Esophagus (tissue), 2 donors: Measurements from ENCODE around the gene CHCHD3. TPM values are rescaled to one million over a fixed set of nuclear protein-coding genes. Genes with fewer than 3 reads are reported as not detected.
"Not testable (repeated sequence)": the region's sequence is repeated elsewhere in the genome, so short reads cannot be mapped to it uniquely, and the experiment has no call there.

Source experiments
- H3K27ac ChIP-seq, 2 donors: one replicate each; pipeline ENCODE4 v1.5.1; 2013; ENCODE audit warnings: low read depth in 2 of 2, mild to moderate bottlenecking in 2 of 2, inconsistent platforms in 1 of 2, low read length in 1 of 2, moderate library complexity in 1 of 2
- H3K27me3 ChIP-seq, 2 donors: one replicate each; pipeline ENCODE4 v1.6.1; 2013; ENCODE audit warnings: low read length in 2 of 2, control low read depth in 1 of 2, mild to moderate bottlenecking in 1 of 2; ENCODE audit not compliant: insufficient read depth in 2 of 2, control insufficient read depth in 1 of 2
- H3K36me3 ChIP-seq, 2 donors: one replicate each; pipeline ENCODE4 v1.6.1; 2013; ENCODE audit warnings: low read length in 1 of 2; ENCODE audit not compliant: control insufficient read depth in 2 of 2, insufficient read depth in 2 of 2
- H3K4me1 ChIP-seq, 2 donors: one replicate each; pipeline ENCODE4 v1.6.1; 2013; ENCODE audit warnings: low read length in 1 of 2; ENCODE audit not compliant: control insufficient read depth in 2 of 2, insufficient read depth in 2 of 2
- H3K4me3 ChIP-seq, 2 donors: one replicate each; pipeline ENCODE4 v1.5.1; 2013; ENCODE audit warnings: low read length in 2 of 2, mild to moderate bottlenecking in 2 of 2, low read depth in 1 of 2, moderate library complexity in 1 of 2
- H3K9me3 ChIP-seq, 2 donors: one replicate each; pipeline ENCODE4 v1.6.1; 2013; ENCODE audit warnings: mild to moderate bottlenecking in 2 of 2, low read depth in 1 of 2, low read length in 1 of 2, moderate library complexity in 1 of 2; ENCODE audit not compliant: control insufficient read depth in 2 of 2, insufficient read depth in 1 of 2
- WGBS, 2 donors: extraction: QIAGEN DNeasy Blood & Tissue Kit; methylation state at CpG; one replicate each; pipeline ENCODE4 v1.1.7; 2013; 5-methylcytosine and 5-hydroxymethylcytosine counted together
- polyA plus RNA-seq, 2 donors: library from polyadenylated mRNA; stranded (reverse); fragments of 200-250 nt; gene quantifications; one replicate each; pipeline ENCODE4 v1.2.3, GENCODE V29; 2013
- donor health status: healthy with polysubstance abuse.
- donor health status: Bipolar disorder and iron deficiency.

Gene CHCHD3
- polyA plus RNA-seq, 2 donors = 7.4 to 29.0 TPM

DNA sequence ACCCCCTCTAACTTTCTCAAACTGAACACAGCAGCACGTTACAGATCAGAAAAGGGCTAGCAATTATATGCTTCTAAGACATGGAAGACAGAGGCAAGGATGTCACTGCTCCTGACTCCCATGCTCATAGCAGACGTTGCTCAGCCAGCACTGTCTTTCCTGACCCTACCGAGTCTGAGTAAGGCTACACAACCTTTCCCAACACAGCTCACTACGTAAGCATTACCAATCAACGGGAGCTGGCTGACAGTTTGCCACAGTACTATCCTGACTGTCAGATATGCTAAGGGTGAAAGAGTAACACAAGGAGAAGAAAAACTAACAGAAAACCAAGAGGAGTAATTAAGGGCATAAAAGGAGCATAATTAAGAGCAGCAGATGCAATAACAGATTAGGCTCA is 171.2 kb downstream of the CHCHD3 start:
- H3K9me3 ChIP-seq = no peaks in the 10 kb centered on the region
- no peaks in the 10 kb centered on the region for H3K27me3 ChIP-seq
- H3K4me3 ChIP-seq = no peak overlapping the region
- H3K36me3 ChIP-seq = peaks cover 3 to 4% of the 10 kb centered on the region in 2 donors
- WGBS, 2 donors = 93 to 94% methylated on average over 5 of the region's 5 CpGs
- no peak overlapping the region for H3K27ac ChIP-seq
- H3K4me1 ChIP-seq = no peaks in the 10 kb centered on the region

DNA sequence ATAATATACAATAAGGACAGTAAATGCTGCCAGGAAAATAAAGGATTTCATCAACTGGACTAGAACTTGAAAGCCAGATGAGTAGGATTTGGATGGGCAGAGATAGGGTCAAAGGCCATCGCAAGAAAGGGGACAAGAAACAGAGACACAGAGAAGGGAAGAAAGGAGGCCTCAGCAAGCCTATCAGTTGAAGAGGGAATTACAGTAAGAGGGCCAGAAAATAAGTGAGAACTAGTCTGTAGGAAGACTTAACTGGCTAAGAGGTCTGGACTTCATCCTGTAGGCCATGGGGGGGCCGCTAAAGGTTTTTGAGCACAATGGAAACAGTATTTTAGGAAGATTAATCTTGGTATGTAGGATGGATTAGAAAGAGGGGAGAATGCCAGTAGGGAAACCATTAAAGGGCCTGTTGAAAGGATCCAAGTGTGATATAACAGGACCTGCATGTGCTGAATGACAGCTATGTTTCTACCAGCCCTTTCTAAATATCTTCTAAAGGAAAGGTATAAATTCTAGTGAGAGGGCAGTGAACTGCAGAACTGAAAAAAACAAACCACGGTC is 174.4 kb downstream of the CHCHD3 start:
- Histone ChIP-seq H3K9me3 (no peaks in the 10 kb centered on the region), H3K36me3 (no peaks in the 10 kb centered on the region), H3K4me3 (no peak overlapping the region), H3K27me3 (no peaks in the 10 kb centered on the region), H3K4me1 (no peaks in the 10 kb centered on the region), H3K27ac (no peak overlapping the region)
- WGBS, 2 donors = 82 to 83% methylated on average over 3 of the region's 3 CpGs

DNA sequence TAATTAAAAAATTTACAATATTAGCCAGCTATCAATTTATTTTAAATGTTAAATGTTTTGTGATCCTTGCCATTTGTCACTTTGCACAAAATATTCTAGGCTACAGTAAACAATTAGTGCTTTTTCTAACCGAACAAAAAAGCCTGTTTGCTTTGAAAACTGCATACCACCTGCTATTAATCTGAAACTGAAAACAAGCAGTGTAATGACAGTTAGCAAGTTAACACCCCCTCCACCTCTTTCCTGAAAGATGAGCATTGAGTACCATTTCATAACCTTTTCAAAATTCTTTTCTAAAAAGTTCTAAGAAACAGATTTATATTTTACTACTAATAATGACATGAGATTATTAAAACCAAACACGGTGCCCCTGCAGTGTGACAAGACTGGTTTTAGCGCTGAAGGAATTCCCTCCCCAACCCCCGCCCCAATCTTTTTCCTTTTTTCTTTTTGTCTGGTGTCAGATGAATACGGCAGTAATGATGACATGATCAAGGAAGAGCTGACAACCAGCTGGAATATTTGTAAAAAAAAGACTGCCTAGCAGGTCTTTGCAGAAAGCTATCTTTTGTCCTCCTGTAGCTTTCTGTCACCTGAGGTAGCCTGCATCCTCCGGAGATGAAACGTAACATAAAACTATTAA is 175.6 kb downstream of the CHCHD3 start:
- Histone ChIP-seq H3K4me1 (no peaks in the 10 kb centered on the region), H3K27ac (no peak overlapping the region), H3K9me3 (no peaks in the 10 kb centered on the region), H3K36me3 (no peaks in the 10 kb centered on the region), H3K27me3 (no peaks in the 10 kb centered on the region), H3K4me3 (no peak overlapping the region)
- WGBS, 2 donors = 75% methylated on average over 7 of the region's 7 CpGs

DNA sequence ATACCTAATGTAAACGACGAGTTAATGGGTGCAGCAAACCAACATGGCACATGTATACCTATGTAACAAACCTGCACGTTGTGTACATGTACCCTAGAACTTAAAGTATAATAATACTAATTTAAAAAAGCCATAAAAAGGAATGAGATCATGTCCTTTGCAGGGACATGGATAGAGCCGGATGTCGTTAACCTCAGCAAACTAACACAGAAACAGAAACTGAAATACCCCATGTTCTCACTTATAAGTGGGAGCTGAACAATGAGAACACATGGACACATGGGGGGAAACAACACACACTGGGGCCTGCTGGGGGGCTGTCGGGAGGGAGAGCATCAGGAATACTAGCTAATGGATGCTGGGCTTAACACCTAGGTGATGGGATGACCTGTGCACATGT is 176.8 kb downstream of the CHCHD3 start:
- not testable (repeated sequence) for H3K9me3 ChIP-seq, H3K27me3 ChIP-seq, H3K36me3 ChIP-seq, H3K4me3 ChIP-seq, H3K27ac ChIP-seq, H3K4me1 ChIP-seq
- 94 to 95% methylated on average over 6 of the region's 6 CpGs for WGBS, 2 donors

DNA sequence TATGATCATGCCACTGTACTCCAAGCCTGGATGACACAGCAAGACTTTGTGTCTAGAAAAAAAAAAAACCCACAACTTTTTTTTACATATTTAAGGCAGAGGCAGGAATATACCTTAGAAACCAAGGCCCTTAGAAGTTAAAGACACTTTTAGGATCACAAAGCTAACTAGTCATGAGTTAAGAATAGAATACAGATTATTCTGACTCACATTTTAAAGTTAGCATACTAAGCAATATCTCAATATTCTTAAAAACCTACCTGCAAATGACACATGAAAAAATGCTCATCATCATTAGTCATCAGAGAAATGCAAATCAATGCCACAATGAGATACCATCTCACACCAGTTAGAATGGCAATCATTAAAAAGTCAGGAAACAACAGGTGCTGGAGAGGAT is 177.7 kb downstream of the CHCHD3 start:
- Histone ChIP-seq H3K27me3 (no peaks in the 10 kb centered on the region), H3K9me3 (no peaks in the 10 kb centered on the region), H3K4me3 (no peak overlapping the region), H3K36me3 (no peaks in the 10 kb centered on the region), H3K4me1 (no peaks in the 10 kb centered on the region), H3K27ac (no peak overlapping the region)

DNA sequence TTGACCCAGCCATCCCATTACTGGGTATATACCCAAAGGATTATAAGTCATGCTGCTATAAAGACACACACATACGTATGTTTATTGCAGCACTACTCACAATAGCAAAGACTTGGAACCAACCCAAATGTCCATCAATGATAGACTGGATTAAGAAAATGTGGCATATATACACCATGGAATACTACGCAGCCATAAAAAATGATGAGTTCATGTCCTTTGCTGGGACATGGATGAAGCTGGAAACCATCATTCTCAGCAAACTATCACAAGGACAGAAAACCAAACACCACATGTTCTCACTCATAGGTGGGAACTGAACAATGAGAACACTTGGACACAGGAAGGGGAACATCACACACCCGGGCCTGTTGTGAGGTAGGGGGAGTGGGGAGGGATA is 179.6 kb downstream of the CHCHD3 start:
- not testable (repeated sequence) for H3K27ac ChIP-seq, H3K4me1 ChIP-seq, H3K4me3 ChIP-seq, H3K27me3 ChIP-seq, H3K36me3 ChIP-seq, H3K9me3 ChIP-seq
- 98% methylated on average over 3 of the region's 3 CpGs for WGBS, 2 donors

DNA sequence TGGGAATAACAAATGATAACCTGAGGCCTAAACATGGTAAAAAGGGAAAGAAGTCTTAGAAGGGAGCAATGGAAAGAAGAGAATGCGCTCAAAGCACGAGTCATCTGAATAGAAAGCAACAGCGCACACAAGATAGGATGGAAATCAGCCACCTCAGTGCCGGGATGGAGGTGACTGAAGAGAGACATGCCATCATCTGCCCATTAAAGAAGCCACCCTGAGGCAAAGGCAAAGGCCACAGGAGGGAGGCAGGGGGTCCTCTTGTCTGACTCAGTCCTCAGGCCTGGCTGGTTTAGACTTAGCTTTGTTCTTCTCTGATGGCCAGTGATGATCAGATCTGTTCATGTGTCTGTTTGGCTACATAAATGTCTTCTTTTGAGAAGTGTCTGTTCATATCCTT is 180.6 kb downstream of the CHCHD3 start:
- 73 to 82% methylated on average over 4 of the region's 4 CpGs for WGBS, 2 donors
- no peak overlapping the region for H3K4me3 ChIP-seq
- no peaks in the 10 kb centered on the region for H3K4me1 ChIP-seq
- no peaks in the 10 kb centered on the region for H3K36me3 ChIP-seq
- H3K27ac ChIP-seq = no peak overlapping the region
- H3K9me3 ChIP-seq = no peaks in the 10 kb centered on the region
- H3K27me3 ChIP-seq = no peaks in the 10 kb centered on the region

DNA sequence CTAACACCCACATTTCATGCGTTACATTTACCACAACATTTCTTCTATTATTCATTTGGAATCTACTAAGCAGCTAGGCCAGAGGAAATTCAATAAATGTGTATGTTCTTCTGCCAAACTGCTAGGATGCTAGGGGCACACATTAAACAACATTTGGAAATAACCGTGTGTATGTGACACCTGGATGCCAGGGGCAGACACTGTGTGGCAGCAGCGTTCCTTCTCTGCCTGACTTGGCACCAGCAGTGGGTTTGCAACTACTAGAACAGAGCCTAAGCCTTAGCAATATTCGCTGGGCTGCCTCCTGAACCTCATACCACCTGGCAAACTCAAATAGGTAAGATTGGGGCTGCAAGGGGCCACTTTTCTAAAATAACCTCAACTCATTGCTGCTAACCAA is 182.1 kb downstream of the CHCHD3 start:
- no peaks in the 10 kb centered on the region for H3K9me3 ChIP-seq
- no peaks in the 10 kb centered on the region for H3K4me1 ChIP-seq
- H3K27me3 ChIP-seq = no peaks in the 10 kb centered on the region
- H3K36me3 ChIP-seq = no peaks in the 10 kb centered on the region
- WGBS, 2 donors = 93 to 94% methylated on average over 4 of the region's 4 CpGs
- no peak overlapping the region for H3K27ac ChIP-seq
- no peak overlapping the region for H3K4me3 ChIP-seq

DNA sequence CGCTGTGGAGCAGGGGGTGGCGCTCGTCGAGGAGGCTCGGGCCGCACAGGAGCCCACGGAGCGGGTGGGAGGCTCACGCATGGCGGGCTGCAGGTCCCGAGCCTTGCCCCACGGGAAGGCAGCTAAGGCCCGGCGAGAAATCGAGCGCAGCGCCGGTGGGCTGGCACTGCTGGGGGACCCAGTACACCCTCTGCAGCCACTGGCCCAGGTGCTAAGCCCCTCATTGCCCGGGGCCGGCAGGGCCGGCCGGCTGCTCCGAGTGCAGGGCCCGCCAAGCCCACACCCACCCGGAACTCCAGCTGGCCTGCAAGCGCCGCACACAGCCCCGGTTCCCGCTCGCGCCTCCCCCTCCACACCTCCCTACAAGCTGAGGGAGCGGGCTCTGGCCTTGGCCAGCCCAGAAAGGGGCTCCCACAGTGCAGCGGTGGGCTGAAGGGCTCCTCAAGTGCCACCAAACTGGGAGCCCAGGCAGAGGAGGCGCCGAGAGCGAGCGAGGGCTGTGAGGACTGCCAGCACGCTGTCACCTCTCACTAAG is 183.2 kb downstream of the CHCHD3 start:
- H3K27ac ChIP-seq, H3K4me3 ChIP-seq, H3K36me3 ChIP-seq, H3K9me3 ChIP-seq, H3K27me3 ChIP-seq, H3K4me1 ChIP-seq: not testable (repeated sequence)
- WGBS, 2 donors = 97 to 98% methylated on average over 23 to 38 of the region's 38 CpGs

DNA sequence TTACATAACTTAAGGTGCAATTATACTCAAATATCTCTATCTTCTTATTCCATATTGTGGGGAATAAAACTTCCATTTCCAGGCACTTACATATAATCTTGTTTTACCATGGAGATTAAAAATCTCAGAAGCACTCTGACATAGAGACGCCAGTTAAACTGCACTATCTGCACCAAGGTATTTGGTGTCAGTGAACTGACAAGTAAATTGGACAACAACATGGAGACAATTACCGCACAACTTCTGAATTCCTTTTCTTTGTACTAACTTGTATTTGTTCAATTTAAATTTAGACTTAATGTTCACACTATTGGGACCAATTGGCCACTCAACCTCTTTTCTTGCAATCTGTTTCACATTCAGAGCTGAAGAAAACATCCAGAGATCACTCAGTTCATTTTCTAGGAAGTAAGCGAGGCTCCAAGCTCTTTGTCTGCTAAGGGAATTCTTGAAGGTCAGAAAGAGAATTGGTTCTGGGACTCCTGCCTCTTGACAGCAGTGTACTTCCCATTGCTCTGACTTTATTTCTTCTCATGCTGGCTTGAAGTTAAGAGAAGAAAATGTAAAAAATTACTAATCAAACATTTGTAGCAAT is 184.7 kb downstream of the CHCHD3 start:
- H3K9me3 ChIP-seq = peaks cover 0 to 3% of the 10 kb centered on the region in 2 donors
- 95 to 96% methylated on average over 3 of the region's 3 CpGs for WGBS, 2 donors
- no peaks in the 10 kb centered on the region for H3K4me1 ChIP-seq
- no peak overlapping the region for H3K4me3 ChIP-seq
- no peak overlapping the region for H3K27ac ChIP-seq
- no peaks in the 10 kb centered on the region for H3K36me3 ChIP-seq
- no peaks in the 10 kb centered on the region for H3K27me3 ChIP-seq
